HG03103 (cell line): ENCODE measurements around the gene MOK.

Experiments used
- ATAC-seq: cut with Tn5 transposase; IDR thresholded peaks from one replicate; pipeline ENCODE4 v1.9.1; 2021; ENCODE audit warnings: low read depth; ENCODE audit not compliant: unreplicated experiment

Gene MOK

GRCh38 chr14:102288139-102288538, 16.8 kb downstream of the MOK start:
- ATAC-seq: no peak

DNA sequence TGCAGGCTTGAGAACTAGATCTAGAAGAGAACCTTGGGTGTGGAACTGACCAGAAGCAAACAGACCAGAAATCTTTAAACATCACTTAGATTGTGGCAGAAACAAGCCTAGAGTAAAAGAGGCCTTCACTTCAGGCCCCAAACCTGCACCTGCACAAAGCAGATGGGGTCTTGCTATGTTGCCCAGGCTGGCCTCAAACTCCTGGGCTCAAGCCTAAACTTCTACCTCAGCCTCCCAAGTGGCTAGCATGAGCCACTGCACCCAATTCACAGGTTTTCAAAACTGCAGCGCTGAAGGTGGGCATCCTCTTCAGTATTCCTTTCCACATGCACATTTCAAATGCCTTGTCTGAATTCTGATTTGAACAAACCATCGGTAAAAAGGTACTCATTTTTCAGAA, 19.9 kb downstream of the MOK start:
- no peak for ATAC-seq

GRCh38 chr14:102283631-102284129, 21.3 kb downstream of the MOK start:
- no peak for ATAC-seq

GRCh38 chr14:102282751-102283465, 22.1 kb downstream of the MOK start:
- ATAC-seq: no peak

DNA sequence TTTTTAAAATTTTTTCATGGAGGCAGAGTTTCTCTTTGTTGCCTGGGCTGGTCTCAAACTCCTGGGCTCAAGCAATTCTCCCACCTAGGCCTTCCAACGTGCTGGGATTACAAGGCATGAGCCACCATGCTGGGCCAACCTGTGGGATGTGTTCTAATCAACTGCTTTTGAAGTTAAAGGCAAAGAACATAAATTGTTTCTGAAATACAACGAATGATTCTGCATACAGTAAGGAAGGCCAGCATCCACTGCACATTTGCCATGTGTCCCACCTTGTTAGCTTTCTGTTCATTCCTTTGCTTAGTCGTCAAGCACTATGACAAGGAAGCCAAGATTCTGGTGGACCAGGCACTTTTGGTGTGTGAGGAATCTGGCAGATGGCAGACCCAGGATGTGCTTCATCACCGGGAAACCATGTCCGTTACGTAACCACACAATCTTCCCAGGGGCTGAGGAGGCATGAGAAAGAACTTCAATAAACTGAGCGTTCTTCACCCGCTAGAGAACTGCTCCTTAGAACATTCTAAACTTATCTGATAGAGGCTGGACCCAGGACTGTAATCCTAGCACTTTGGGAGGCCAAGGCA, 24.5 kb downstream of the MOK start:
- ATAC-seq: no peak

DNA sequence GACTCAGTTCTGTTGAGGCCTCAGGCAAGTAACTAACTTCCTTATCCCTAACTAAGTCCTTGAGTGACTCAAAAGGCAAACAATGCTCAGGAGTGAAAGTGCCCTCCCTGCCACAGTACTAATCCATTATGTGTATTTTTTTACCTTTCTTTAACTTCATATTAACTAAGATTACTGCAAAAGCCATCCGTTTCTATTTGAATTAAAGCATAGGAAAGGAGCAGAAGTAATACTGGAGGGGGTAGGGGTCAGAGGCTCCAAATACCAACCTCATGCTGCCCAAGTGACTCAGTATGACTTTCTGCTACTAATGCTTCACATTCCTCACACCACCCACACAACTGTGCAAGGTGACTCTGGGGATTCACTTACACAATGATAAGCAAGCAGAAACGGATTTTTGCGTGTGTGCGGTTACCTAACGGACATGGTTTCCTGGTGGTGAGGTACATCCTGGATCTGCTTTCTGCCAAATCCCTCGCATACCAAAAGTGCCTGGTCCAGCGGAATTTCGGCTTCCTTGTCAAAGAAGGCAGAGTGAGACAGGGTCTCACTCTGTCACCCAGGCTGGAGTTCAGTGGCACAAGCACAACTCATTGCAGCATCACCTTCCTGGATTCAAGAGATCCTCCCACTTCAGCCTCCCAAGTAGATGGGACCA, 25.1 kb downstream of the MOK start:
- no peak for ATAC-seq

GRCh38 chr14:102279282-102279681, 25.7 kb downstream of the MOK start:
- ATAC-seq: no peak

DNA sequence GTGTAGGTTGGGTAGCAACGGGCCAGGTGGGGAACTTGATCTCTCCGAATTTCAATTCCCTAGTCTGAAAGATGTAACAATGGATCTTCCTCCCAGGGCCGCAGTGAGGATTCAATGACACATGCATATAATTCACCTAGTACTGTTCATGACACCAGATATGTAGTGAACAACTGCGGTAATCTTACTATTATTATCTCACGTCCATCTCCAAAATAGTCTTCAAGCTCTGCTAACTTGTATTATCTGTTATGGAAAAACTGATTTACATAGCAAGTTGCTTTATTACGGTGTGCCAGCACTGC, 26.4 kb downstream of the MOK start:
- ATAC-seq: no peak

DNA sequence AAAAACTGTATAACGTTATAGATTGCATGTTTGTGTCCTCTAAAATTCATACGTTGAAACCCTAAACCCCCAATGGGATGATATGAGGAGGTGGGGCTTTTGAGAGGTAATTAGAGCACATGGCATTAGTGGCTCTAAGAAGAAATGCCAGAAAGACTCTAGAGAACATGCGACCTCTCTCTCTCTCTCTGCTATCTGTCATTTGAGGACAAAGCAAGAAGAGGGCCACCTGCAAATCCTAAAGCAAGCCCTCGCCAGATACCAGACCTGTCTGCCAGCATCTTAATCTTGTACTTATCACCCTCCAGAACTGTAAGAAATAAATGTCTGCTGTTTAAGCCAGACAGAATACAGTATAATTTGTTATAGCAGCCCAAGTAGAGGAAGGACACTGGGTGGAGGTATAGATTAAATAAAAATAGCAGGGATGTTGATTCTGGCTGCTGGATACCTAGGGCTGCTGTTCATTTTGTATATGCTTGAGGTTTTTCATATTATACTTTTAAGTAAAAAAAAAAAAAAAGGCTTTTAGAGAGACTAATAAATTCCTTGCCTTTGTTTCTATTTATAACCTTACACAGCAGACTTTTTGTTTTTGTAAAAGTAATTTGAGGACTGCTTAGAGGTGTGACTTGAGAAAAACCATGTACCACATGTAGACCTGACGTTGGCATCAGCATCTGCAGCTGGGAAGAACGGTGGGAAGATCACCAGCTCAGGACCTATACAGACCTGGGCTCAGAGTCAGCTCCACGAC, 26.9 kb downstream of the MOK start:
- ATAC-seq: no peak

DNA sequence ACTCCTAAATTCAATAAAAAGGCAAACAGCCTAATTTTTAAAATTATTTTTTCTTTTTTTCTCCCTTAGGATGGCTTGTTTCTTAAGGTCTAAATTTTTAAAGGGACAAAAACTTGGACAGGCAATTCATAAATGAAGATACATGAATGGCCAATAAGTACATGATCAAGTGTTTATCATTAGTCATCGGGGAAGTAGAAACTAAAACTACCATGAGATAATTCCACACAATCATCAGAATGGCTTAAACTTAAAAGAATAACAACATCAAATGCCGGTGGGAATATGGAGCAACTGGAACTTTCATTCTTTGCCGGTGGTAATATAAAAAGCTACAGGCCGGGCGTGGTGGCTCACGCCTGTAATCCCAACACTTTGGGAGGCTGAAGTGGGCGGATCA, 29.1 kb downstream of the MOK start:
- no peak for ATAC-seq

DNA sequence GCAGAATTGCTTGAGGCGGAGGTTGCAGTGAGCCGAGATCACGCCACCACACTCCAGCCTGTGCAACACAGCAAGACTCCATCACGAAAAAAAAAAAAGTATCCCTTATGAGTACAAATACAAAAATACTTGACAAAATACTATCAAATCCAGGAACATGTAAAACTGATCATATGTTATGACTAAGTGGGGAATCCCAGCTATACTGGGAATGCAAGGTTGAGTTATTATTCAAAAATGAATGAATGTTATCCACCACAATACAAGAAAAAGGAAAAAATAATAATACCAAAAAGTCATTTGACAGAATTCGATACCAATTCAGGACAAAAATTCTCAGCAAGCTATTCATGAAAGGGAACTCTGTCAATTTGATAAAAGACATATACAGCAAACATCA, 32.6 kb downstream of the MOK start:
- ATAC-seq: no peak

DNA sequence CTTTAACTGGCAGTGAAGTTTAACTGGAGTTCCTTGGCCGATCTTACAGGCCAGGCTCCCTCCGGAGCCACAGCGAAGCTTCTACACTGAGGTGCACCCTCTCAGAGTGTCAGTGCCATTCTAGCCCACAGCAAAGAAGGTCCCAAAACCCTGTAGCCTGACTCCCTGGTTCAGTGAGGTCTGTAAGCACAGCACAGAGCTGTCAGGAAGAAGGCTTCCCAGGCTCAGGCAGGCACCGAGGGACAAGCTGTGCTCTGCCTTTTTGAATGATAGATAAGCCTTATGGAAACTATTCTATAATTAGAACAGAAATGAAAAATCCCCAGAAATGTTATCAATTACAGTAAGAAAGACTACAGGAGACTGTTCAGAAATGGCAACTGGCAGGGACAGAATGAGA, 40.2 kb downstream of the MOK start:
- ATAC-seq: no peak

DNA sequence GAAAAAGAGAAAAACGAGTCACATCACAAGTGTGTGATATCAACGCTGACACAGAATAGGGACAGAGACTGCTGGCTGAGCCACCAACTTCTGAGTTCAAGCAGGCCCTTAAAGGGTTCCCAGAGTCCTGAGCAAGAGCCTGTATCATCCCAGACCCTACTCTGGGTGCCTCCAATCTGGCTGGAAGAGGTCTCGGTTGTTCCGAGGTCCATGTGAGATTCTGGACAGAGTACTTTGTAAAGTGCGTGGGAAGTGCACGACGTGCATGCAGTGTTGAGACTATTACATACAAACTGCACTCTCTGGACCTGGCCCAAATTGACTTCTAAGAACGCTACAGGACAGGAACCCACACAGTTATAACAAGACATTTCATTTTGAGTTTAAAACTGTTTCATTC, 40.6 kb downstream of the MOK start:
- ATAC-seq: no peak

DNA sequence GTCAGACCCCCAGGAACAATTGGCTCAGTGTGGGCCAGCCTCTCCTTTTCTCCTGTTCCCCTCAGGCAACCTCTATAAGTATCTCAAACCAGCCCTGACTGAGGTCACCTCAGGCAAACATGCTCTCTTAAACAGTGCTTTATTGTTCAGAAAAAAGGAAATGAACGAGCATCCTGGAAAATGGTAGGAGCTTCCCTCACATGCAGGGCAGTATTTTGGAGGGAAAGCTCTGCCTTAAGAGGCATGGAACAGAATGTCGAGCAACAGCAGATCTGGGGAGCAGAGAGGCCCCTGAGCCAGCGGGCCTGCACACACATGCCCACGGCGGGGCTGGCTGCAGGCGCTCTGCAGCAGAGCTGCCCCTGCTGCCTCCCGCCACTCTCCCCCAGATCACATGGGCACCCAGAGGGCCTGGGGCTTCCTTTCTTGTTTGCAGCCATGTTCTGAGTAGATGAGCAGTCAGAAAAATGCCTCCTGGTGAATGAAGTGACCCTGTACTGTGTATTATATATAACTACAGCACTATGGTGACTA, 42.0 kb downstream of the MOK start:
- no peak for ATAC-seq

GRCh38 chr14:102258136-102258535, 46.8 kb downstream of the MOK start:
- no peak for ATAC-seq

GRCh38 chr14:102256716-102257115, 48.2 kb downstream of the MOK start:
- no peak for ATAC-seq

DNA sequence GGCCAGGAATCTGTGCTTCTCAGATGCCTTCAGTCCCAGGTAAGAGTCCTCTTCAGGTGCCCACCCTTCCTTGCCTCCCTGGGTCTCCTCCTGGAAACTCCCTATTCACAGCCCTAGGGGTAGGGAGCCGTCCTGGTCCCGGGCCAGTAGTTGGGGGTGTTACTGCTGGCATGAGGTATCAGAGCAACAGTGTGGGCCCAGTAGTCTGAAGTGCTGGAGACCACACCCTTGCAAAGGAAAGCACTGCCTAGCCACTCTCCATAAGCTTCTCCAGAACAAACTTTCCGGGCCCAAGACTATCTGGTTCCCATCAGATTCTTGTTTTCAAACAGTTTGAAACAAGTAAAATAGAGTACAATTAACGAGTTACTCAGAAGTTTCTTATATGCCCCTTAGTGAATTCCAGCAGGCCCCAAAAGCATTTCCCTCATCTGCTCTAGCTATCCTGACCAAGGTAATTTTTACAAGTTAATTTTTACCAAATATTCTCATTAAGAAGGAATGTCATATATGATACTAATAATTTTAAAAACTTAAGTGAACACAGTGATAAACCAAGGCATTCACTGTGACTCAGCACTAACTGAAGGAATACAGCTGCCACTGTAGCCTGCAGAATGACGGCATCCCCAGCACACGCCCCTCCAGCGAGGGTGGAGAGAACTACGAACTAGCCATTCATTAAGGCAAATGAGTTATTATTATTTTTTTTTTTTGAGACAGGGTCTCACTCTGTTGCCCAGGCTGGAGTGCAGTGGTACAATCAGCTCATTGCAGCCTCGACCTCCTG, 49.4 kb downstream of the MOK start:
- ATAC-seq: no peak

DNA sequence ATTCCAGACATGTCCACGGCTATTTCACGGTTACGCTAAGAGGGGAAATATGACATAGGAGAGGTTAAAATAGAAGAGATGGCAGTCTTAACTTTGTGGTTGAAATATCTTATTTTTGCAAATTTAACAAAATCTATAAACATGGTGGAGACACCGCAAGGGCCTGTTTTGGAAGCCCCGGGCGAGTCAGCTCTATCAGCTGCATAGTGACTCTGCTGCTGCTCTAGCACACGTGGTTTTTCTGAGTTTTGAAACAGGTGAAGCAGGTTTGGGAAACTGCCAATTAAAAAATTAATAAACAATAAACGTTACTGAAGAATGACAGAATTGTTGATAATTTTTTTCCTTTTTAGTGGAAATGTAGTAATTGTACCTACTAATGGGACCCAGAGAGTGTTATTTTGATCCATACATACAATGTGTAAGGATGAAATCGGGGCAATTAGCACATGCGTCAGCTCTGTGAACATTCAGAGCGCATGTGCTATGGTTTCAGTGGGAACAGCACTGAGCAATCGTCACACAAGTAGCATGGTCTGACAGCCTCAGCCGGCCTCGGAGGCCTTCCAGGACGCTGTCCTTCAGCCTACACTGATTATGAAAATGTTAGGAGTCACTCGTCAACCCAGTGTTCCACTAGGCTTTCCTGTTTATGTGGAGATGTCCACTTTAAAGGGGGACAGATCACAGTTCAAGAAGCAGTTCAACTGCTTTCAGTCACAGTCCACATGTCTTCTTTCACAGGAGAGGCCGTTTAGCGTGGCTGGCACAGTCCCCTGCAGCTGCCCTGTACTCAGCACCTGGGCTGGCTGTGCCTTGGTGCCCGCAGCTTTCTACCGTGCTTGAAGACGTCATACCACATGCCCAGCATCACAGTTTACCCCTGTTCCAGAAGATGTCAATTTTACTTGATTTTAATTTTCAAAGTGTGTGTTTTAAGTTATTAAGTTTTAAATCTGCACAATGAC, 51.8 kb downstream of the MOK start:
- no peak for ATAC-seq

DNA sequence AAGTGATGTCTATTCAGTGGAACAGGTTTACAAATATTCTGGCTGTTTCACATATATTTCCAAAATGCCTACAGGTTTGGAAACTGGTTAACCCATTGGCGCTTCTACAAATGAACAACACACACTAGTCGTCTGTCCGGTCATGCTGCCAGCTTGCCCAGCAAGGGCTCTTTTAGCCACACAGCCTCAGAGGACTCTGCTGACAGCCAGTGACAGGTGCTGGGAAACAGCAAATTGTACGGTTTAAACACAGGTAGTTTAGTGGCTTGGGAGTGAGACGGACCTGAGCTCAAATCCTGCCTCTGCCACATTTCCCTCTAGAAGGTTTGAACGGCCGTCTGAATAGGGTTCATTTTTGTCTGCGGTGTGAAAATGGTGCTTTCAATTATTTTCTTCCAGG, 53.8 kb downstream of the MOK start:
- no peak for ATAC-seq
